HEK293T (cell line): ENCODE data around the gene MYF6.

Experiments
- ARNT ChIP-seq: fragments of 450-650 bp; IDR thresholded peaks from 2 replicates; pipeline ENCODE4 v1.6.1; 2017; ENCODE audit warnings: mild to moderate bottlenecking
- BHLHE40 ChIP-seq: fragments of 450-650 bp; IDR thresholded peaks from 2 replicates; pipeline ENCODE4 v1.6.1; 2016; ENCODE audit warnings: mild to moderate bottlenecking, moderate library complexity, borderline replicate concordance
- ELF4 ChIP-seq: fragments of 450-650 bp; IDR thresholded peaks from 2 replicates; pipeline ENCODE4 v1.6.1; 2017; ENCODE audit warnings: antibody characterized with exemption
- FOXA1 ChIP-seq: fragments of 450-650 bp; IDR thresholded peaks from 2 replicates; pipeline ENCODE4 v1.6.1; 2016; ENCODE audit warnings: mild to moderate bottlenecking
- FOXK2 ChIP-seq: fragments of 450-650 bp; IDR thresholded peaks from 2 replicates; pipeline ENCODE4 v1.6.1; 2016; ENCODE audit warnings: mild to moderate bottlenecking
- FOXM1 ChIP-seq: fragments of 450-650 bp; IDR thresholded peaks from 2 replicates; pipeline ENCODE4 v1.6.1; 2017; ENCODE audit warnings: mild to moderate bottlenecking, borderline replicate concordance
- L3MBTL2 ChIP-seq: fragments of 450-650 bp; conservative IDR thresholded peaks from 2 replicates; pipeline ENCODE4 v1.6.1; 2016; ENCODE audit warnings: mild to moderate bottlenecking
- LEF1 ChIP-seq: fragments of 450-650 bp; IDR thresholded peaks from 2 replicates; pipeline ENCODE4 v1.6.1; 2017; ENCODE audit warnings: mild to moderate bottlenecking, borderline replicate concordance
- NFRKB ChIP-seq: fragments of 450-650 bp; IDR thresholded peaks from 2 replicates; pipeline ENCODE4 v1.6.1; 2016; ENCODE audit warnings: mild to moderate bottlenecking, moderate library complexity
- SP1 ChIP-seq: fragments of 450-650 bp; IDR thresholded peaks from 2 replicates; pipeline ENCODE4 v1.6.1; 2017
- SUZ12 ChIP-seq: fragments of 450-650 bp; IDR thresholded peaks from 2 replicates; pipeline ENCODE4 v1.6.1; 2016; ENCODE audit warnings: mild to moderate bottlenecking
- TARDBP ChIP-seq: fragments of 450-650 bp; IDR thresholded peaks from 2 replicates; pipeline ENCODE4 v1.6.1; 2016

GRCh38 chr12:80708259-80708974 is 983 bp downstream of the MYF6 start:
- no peak for TF ChIP-seq SP1
- no peak for TF ChIP-seq NFRKB
- no peak for TF ChIP-seq BHLHE40
- no peak for TF ChIP-seq SUZ12
- no peak for TF ChIP-seq FOXM1
- no peak for TF ChIP-seq ELF4
- TF ChIP-seq L3MBTL2, result no peak
- TF ChIP-seq FOXK2, result no peak
- no peak for TF ChIP-seq LEF1
- TF ChIP-seq ARNT, result no peak
- no peak for TF ChIP-seq FOXA1
- TF ChIP-seq TARDBP, result no peak
